Stimulated activated CD8-positive, alpha-beta memory T cell treated with anti-CD3 and anti-CD28 coated beads, Interleukin-15, amount 100 ng/mL, for 48 hours (primary cell): ENCODE data around the gene EDC3.

Source experiments
- DNase-seq, 2 donors: peaks; one replicate each; pipeline ENCODE4 v3.0.0-alpha.2; 2020; ENCODE audit warnings: low read depth in 2 of 2

EDC3 gene

DNA sequence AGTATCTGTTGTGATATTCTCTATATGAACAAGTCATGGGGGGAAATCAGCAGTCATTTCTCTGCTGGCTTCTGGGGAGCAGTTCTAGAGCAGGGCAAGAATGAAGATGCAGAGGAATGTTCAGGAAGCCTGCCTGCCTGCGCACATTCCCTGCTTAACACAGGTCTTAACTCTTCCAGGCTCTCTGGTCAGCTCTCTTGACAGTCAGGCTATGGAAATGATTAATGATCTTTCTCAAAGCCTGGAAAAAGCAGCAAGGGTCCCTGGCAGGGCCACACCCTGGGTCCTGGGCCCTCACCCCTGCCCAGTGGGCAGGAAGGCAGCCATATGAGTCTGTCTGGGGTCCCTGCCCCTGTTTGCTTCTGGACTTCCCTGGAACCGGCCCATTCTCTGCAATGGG is 111.6 kb downstream of the EDC3 start:
- no peak for DNase-seq
